H9 (cell line): ENCODE data around the gene SH3TC1. TPM values are rescaled to one million over a fixed set of nuclear protein-coding genes. Genes with fewer than 3 reads are reported as not detected.
A peak's percentile ranks its signal among the peaks of the same experiment; 100 is the strongest.

Experiments used
- DNase-seq: peaks from one replicate; pipeline ENCODE4 v3.0.0-alpha.2; 2017
- H2AFZ ChIP-seq: one replicate; pipeline ENCODE4 v1.6.1; 2013; ENCODE audit warnings: mild to moderate bottlenecking, low read length, control low read depth, moderate library complexity
- H2AK5ac ChIP-seq: 2 replicates; pipeline ENCODE4 v1.6.1; 2013; ENCODE audit warnings: low read length, control low read depth, mixed read lengths; ENCODE audit not compliant: insufficient read length
- H2BK120ac ChIP-seq: one replicate; pipeline ENCODE4 v1.6.1; 2013; ENCODE audit warnings: low read depth, mild to moderate bottlenecking, low read length, control low read depth, inconsistent platforms; ENCODE audit not compliant: poor library complexity, severe bottlenecking
- H2BK12ac ChIP-seq: 2 replicates; pipeline ENCODE4 v1.6.1; 2013; ENCODE audit warnings: low read length, control low read depth, mixed read lengths, low read depth; ENCODE audit not compliant: insufficient read length
- H2BK15ac ChIP-seq: 2 replicates; pipeline ENCODE4 v1.6.1; 2013; ENCODE audit warnings: low read depth, low read length, control low read depth
- H2BK20ac ChIP-seq: one replicate; pipeline ENCODE4 v1.6.1; 2013; ENCODE audit warnings: low read depth, mild to moderate bottlenecking, low read length, control low read depth, inconsistent platforms; ENCODE audit not compliant: poor library complexity, severe bottlenecking
- H2BK5ac ChIP-seq: 2 replicates; pipeline ENCODE4 v1.6.1; 2013; ENCODE audit warnings: low read length, control low read depth, mixed read lengths; ENCODE audit not compliant: insufficient read length
- H3K14ac ChIP-seq: 2 replicates; pipeline ENCODE4 v1.6.1; 2013; ENCODE audit warnings: low read length, control low read depth; ENCODE audit not compliant: insufficient read depth
- H3K18ac ChIP-seq: 2 replicates; pipeline ENCODE4 v1.6.1; 2013; ENCODE audit warnings: low read depth, mild to moderate bottlenecking, mixed read lengths, low read length, control low read depth; ENCODE audit not compliant: insufficient read length
- H3K23ac ChIP-seq: 2 replicates; pipeline ENCODE4 v1.6.1; 2013; ENCODE audit warnings: low read length, control low read depth, mixed read lengths, low read depth; ENCODE audit not compliant: insufficient read length
- H3K23me2 ChIP-seq: 2 replicates; pipeline ENCODE4 v1.6.1; 2013; ENCODE audit warnings: low read depth, mild to moderate bottlenecking, mixed read lengths, low read length, control low read depth; ENCODE audit not compliant: insufficient read length, poor library complexity, severe bottlenecking
- H3K27ac ChIP-seq: 2 replicates; pipeline ENCODE4 v1.5.1; 2013; ENCODE audit warnings: low read length, control low read depth, mixed read lengths, low read depth; ENCODE audit not compliant: insufficient read length
- H3K27me3 ChIP-seq: 2 replicates; pipeline ENCODE4 v1.6.1; 2013; ENCODE audit warnings: low read length, control low read depth, inconsistent platforms; ENCODE audit not compliant: insufficient read depth
- H3K4ac ChIP-seq: 2 replicates; pipeline ENCODE4 v1.6.1; 2013; ENCODE audit warnings: low read depth, mild to moderate bottlenecking, control low read depth, inconsistent platforms, low read length, moderate library complexity
- H3K4me1 ChIP-seq: 2 replicates; pipeline ENCODE4 v1.6.1; 2013; ENCODE audit warnings: low read length, control low read depth, inconsistent platforms; ENCODE audit not compliant: insufficient read depth
- H3K4me2 ChIP-seq: 2 replicates; pipeline ENCODE4 v1.6.1; 2013; ENCODE audit warnings: low read length, control low read depth, mixed read lengths; ENCODE audit not compliant: insufficient read length, insufficient read depth
- H3K56ac ChIP-seq: 2 replicates; pipeline ENCODE4 v1.6.1; 2013; ENCODE audit warnings: low read depth, mild to moderate bottlenecking, mixed read lengths, low read length, control low read depth; ENCODE audit not compliant: insufficient read length
- H3K79me1 ChIP-seq: 2 replicates; pipeline ENCODE4 v1.6.1; 2013; ENCODE audit warnings: low read depth, mild to moderate bottlenecking, moderate library complexity, low read length, control low read depth, inconsistent platforms; ENCODE audit not compliant: insufficient read depth, poor library complexity, severe bottlenecking
- H3K79me2 ChIP-seq: 2 replicates; pipeline ENCODE4 v1.6.1; 2013; ENCODE audit warnings: low read length, control low read depth, inconsistent platforms; ENCODE audit not compliant: insufficient read depth
- H3K9ac ChIP-seq: 2 replicates; pipeline ENCODE4 v1.6.1; 2013; ENCODE audit warnings: low read length, control low read depth, mixed read lengths; ENCODE audit not compliant: insufficient read length; ENCODE audit errors: extremely low read depth
- H3K9me3 ChIP-seq: one replicate; pipeline ENCODE4 v1.6.1; 2013; ENCODE audit warnings: low read depth, low read length, inconsistent platforms; ENCODE audit not compliant: control insufficient read depth
- H3T11ph ChIP-seq: one replicate; pipeline ENCODE4 v1.6.1; 2013; ENCODE audit warnings: mild to moderate bottlenecking, low read length, control low read depth, inconsistent platforms
- H4K20me1 ChIP-seq: one replicate; pipeline ENCODE4 v1.6.1; 2013; ENCODE audit not compliant: control insufficient read depth, insufficient read length, insufficient read depth
- H4K5ac ChIP-seq: 2 replicates; pipeline ENCODE4 v1.6.1; 2013; ENCODE audit warnings: low read depth, mild to moderate bottlenecking, mixed read lengths, low read length, control low read depth; ENCODE audit not compliant: insufficient read length
- H4K8ac ChIP-seq: replicated peaks from 2 replicates; pipeline ENCODE4 v1.6.1; 2013; ENCODE audit warnings: low read length, control low read depth, mixed read lengths, low read depth; ENCODE audit not compliant: insufficient read length
- H4K91ac ChIP-seq: 2 replicates; pipeline ENCODE4 v1.6.1; 2013; ENCODE audit warnings: low read depth, mild to moderate bottlenecking, moderate library complexity, mixed read lengths, low read length, control low read depth; ENCODE audit not compliant: insufficient read length
- H3K27ac Mint-ChIP-seq, 3 experiments: 2 replicates in 2 of 3; 3 replicates in 1 of 3; pipeline ENCODE4 v1.8.0; 2020 to 2021; ENCODE audit warnings: mixed read lengths in 3 of 3, mild to moderate bottlenecking in 1 of 3, moderate library complexity in 1 of 3
- H3K27me3 Mint-ChIP-seq: 2 replicates; pipeline ENCODE4 v1.8.0; 2021; ENCODE audit warnings: low read depth, mild to moderate bottlenecking, moderate library complexity, mixed read lengths
- H3K36me3 Mint-ChIP-seq, 3 experiments: 2 replicates in 2 of 3; 3 replicates in 1 of 3; pipeline ENCODE4 v1.8.0; 2020 to 2021; ENCODE audit warnings: low read depth in 3 of 3, mixed read lengths in 3 of 3; ENCODE audit not compliant: insufficient read depth in 1 of 3
- H3K4me1 Mint-ChIP-seq, 2 experiments: 2 replicates each; pipeline ENCODE4 v1.8.0; 2020; ENCODE audit warnings: mixed read lengths in 2 of 2
- H3K4me3 Mint-ChIP-seq, 2 experiments: 2 replicates in 1 of 2; 3 replicates in 1 of 2; pipeline ENCODE4 v1.8.0; 2020 to 2021; ENCODE audit warnings: mild to moderate bottlenecking in 2 of 2, mixed read lengths in 2 of 2, moderate library complexity in 1 of 2
- H3K9me3 Mint-ChIP-seq, 2 experiments: 2 replicates in 1 of 2; 3 replicates in 1 of 2; pipeline ENCODE4 v1.8.0; 2020; ENCODE audit warnings: mild to moderate bottlenecking in 2 of 2, mixed read lengths in 2 of 2, moderate library complexity in 1 of 2
- WGBS: extraction: QIAGEN DNeasy Blood & Tissue Kit; methylation state at CpG from one replicate; pipeline ENCODE4 v1.1.7; 2013; ENCODE audit warnings: missing lambda C conversion rate, low lambda C conversion rate, mixed read lengths; ENCODE audit not compliant: insufficient read length; ENCODE audit errors: extremely low coverage; 5-methylcytosine and 5-hydroxymethylcytosine counted together
- total RNA-seq: library from RNA; stranded (reverse); gene quantifications from 2 replicates; pipeline ENCODE4 v1.2.1, GENCODE V29; 2021
- TF ChIP-seq, protein P1 (sequence below): fragments of 200-600 bp; sonication (generic); conservative IDR thresholded peaks from 3 replicates; pipeline ENCODE4 v1.8.0; 2021; ENCODE audit warnings: antibody characterized with exemption, mild to moderate bottlenecking

The SH3TC1 gene
- total RNA-seq, 1 experiment from 2014 or later, result 0.74 TPM

DNA sequence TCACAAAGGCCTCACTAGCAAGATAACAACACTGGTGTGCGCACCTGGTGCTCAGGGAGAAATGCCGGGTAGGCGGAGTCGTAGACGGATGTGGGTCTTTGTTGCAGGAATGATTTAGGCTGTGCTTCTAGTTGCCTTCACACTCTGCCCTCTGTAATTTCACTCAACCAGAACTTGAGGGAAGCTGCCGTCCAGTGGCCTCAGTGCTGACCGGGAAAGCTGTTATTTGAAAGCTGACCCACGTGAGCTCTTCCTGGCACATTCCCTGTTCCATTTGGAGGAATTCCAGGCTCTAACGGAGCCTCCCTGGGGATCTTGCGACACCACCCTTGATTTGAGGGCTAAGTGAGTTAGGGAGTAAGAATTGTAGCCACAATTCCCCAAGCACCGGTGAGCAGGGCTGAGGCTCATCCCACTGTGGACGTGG, 15.9 kb downstream of the SH3TC1 start:
- no peaks in the 10 kb centered on the region; the same call in 1 of the 2 replicates for H3K27me3 Mint-ChIP-seq
- no peak overlapping the region for H3K9ac ChIP-seq

More for the DNA sequence above, 15.9 kb downstream of the SH3TC1 start:
- Histone ChIP-seq H3K27ac (no peak overlapping the region), H4K5ac (no peak overlapping the region), H2BK120ac (no peak overlapping the region), H3K4me2 (no peak overlapping the region), H3K79me2 (no peaks in the 10 kb centered on the region), H2BK5ac (no peak overlapping the region), H2AFZ (no peak overlapping the region), H3K56ac (no peak overlapping the region), H3T11ph (no peak overlapping the region), H3K23ac (no peak overlapping the region), H4K20me1 (no peaks in the 10 kb centered on the region), H3K23me2 (no peaks in the 10 kb centered on the region), H4K8ac (no peak overlapping the region), H2BK12ac (no peak overlapping the region), H3K9me3 (no peaks in the 10 kb centered on the region), H3K27me3 (no peaks in the 10 kb centered on the region), H4K91ac (no peak overlapping the region), H3K14ac (no peak overlapping the region), H3K4me1 (no peaks in the 10 kb centered on the region; the same call in 1 of the 2 replicates), H2BK20ac (no peak overlapping the region), H3K18ac (no peak overlapping the region), H3K4ac (no peak overlapping the region), H3K79me1 (no peaks in the 10 kb centered on the region), H2AK5ac (no peak overlapping the region), H2BK15ac (no peak overlapping the region)
- no peak overlapping the region for H3K4me3 Mint-ChIP-seq
- WGBS, result no CpG with 5 or more reads among the region's 12 CpGs
- peak overlapping the region in 1 of 3 experiments; percentile 26; a peak in 1 of 7 replicates for H3K27ac Mint-ChIP-seq
- peaks cover 13 to 18% of the 10 kb centered on the region in 2 experiments for H3K4me1 Mint-ChIP-seq
- no peak for DNase-seq
- H3K36me3 Mint-ChIP-seq, result no peaks in the 10 kb centered on the region
- TF ChIP-seq, protein P1, sequence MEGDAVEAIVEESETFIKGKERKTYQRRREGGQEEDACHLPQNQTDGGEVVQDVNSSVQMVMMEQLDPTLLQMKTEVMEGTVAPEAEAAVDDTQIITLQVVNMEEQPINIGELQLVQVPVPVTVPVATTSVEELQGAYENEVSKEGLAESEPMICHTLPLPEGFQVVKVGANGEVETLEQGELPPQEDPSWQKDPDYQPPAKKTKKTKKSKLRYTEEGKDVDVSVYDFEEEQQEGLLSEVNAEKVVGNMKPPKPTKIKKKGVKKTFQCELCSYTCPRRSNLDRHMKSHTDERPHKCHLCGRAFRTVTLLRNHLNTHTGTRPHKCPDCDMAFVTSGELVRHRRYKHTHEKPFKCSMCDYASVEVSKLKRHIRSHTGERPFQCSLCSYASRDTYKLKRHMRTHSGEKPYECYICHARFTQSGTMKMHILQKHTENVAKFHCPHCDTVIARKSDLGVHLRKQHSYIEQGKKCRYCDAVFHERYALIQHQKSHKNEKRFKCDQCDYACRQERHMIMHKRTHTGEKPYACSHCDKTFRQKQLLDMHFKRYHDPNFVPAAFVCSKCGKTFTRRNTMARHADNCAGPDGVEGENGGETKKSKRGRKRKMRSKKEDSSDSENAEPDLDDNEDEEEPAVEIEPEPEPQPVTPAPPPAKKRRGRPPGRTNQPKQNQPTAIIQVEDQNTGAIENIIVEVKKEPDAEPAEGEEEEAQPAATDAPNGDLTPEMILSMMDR, result no peak
- H3K9me3 Mint-ChIP-seq, result no peaks in the 10 kb centered on the region
